Measurements from ENCODE around the gene NMU.
A peak's percentile ranks its signal among the peaks of the same experiment; 100 is the strongest.

The NMU gene

GRCh38 chr4:55547466-55547770 lies 88.7 kb downstream of the NMU start:
- CTCF ChIA-PET, result interaction anchor here (0.6 to 1.1 kb wide), 3 partner anchors 41 to 109 kb away, joined by 3 to 6 read pairs (median 3); no protein-coding TSS in a partner anchor
- no peak for DNase-seq (ENCODE audit: low spot score)
- TF ChIP-seq CTCF (conservative IDR thresholded peaks at IDR 0.05; ENCODE audit: low read depth), result no peak
- peak overlapping the region; percentile 100 for H3K27ac ChIP-seq
- POLR2A ChIA-PET (ENCODE audit: low non-redundant PET), result no interaction called here

GRCh38 chr4:55546756-55547465 lies 89.2 kb downstream of the NMU start, which contains the start of gene CLOCK:
Gene CLOCK (minus strand): TSS chr4:55546909. CDS start chr4:55482785, 64,124 bp downstream.
- peak; percentile 68 for DNase-seq (ENCODE audit: low spot score)
- TF ChIP-seq CTCF (conservative IDR thresholded peaks at IDR 0.05; ENCODE audit: low read depth), result peak; percentile 53
- POLR2A ChIA-PET (ENCODE audit: low non-redundant PET), result no interaction called here
- peak within 1 kb of the TSS; percentile 100 for H3K27ac ChIP-seq
- CTCF ChIA-PET, result interaction anchor here (0.6 to 1.1 kb wide), 3 partner anchors 41 to 109 kb away, joined by 3 to 6 read pairs (median 3); no protein-coding TSS in a partner anchor

GRCh38 chr4:55546506-55546755 lies 89.7 kb downstream of the NMU start:
- POLR2A ChIA-PET (ENCODE audit: low non-redundant PET), result interaction anchor here (1.7 kb wide), 1 partner anchor 150 kb away, joined by 4 read pairs; no protein-coding TSS in a partner anchor
- no peak for TF ChIP-seq CTCF (conservative IDR thresholded peaks at IDR 0.05; ENCODE audit: low read depth)
- no peak for DNase-seq (ENCODE audit: low spot score)
- H3K27ac ChIP-seq, result peak overlapping the region; percentile 100
- CTCF ChIA-PET, result interaction anchor here (0.8 to 1.1 kb wide), 2 partner anchors 63 to 108 kb away, joined by 3 to 6 read pairs; no protein-coding TSS in a partner anchor

- peak; percentile 47 for DNase-seq (ENCODE audit: low spot score)
- ChIA-PET POLR2A (ENCODE audit: low non-redundant PET) (interaction anchor here (1.7 kb wide), 1 partner anchor 149 kb away, joined by 4 read pairs; no protein-coding TSS in a partner anchor), CTCF (interaction anchor here (0.6 to 1.0 kb wide), 4 partner anchors 64 to 1315 kb away, joined by 3 to 5 read pairs (median 4); partner anchors contain the start of gene SRD5A3)
- TF ChIP-seq CTCF (conservative IDR thresholded peaks at IDR 0.05; ENCODE audit: low read depth), result no peak
- H3K27ac ChIP-seq, result peak overlapping the region; percentile 100
Observed at GRCh38 chr4:55545641-55546505, 90.2 kb downstream of the NMU start.

Data from RWPE1 (cell line).